ENCODE measurements around the gene SDHAF3.

DNA sequence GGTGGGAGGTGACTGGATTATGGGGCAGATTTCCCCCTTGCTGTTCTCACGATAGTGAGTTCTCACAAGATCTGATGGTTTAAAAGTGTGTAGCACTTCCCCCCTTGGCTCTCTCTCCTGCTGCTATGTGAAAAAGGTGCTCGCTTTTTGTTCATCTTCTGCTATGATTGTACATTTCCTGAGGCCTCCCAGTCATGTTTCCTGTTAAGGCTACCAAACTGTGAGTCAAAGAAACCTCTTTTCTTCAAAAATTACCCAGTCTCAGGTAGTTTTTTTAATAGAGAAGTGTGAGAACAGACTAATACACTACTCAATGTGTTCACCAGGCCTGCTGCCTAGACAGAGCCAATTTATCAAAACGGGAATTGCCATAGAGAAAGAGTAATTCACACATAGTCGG is 49.7 kb downstream of the SDHAF3 start:
- TF ChIP-seq, protein P1, sequence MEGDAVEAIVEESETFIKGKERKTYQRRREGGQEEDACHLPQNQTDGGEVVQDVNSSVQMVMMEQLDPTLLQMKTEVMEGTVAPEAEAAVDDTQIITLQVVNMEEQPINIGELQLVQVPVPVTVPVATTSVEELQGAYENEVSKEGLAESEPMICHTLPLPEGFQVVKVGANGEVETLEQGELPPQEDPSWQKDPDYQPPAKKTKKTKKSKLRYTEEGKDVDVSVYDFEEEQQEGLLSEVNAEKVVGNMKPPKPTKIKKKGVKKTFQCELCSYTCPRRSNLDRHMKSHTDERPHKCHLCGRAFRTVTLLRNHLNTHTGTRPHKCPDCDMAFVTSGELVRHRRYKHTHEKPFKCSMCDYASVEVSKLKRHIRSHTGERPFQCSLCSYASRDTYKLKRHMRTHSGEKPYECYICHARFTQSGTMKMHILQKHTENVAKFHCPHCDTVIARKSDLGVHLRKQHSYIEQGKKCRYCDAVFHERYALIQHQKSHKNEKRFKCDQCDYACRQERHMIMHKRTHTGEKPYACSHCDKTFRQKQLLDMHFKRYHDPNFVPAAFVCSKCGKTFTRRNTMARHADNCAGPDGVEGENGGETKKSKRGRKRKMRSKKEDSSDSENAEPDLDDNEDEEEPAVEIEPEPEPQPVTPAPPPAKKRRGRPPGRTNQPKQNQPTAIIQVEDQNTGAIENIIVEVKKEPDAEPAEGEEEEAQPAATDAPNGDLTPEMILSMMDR (IDR thresholded peaks at IDR 0.05 in 2 of 3, conservative IDR thresholded peaks at IDR 0.05 in 1 of 3; ENCODE audit: borderline replicate concordance in 1 of 3, insufficient read depth in 1 of 3, low read depth in 2 of 3, low read length in 2 of 3), result no peak
- TF ChIP-seq EZH2 (IDR thresholded peaks at IDR 0.05), result no peak
- no peak for TF ChIP-seq ZBTB33 (IDR thresholded peaks at IDR 0.05; ENCODE audit: extremely low read depth, insufficient replicate concordance, low read length)
- no peak for TF ChIP-seq POLR2A (IDR thresholded peaks at IDR 0.05; ENCODE audit: borderline replicate concordance, extremely low read depth, insufficient read depth, insufficient read length)
- TF ChIP-seq SRF (IDR thresholded peaks at IDR 0.05; ENCODE audit: low read depth), result no peak
- TF ChIP-seq EZH2phosphoT487 (IDR thresholded peaks at IDR 0.05; ENCODE audit: borderline replicate concordance), result no peak
- no peak for TF ChIP-seq RAD21 (IDR thresholded peaks at IDR 0.05; ENCODE audit: low read depth)
- TF ChIP-seq MAX (IDR thresholded peaks at IDR 0.05), result no peak

Data from HCT116 (cell line).